ENCODE measurements around the gene IRX6.

The IRX6 gene

DNA sequence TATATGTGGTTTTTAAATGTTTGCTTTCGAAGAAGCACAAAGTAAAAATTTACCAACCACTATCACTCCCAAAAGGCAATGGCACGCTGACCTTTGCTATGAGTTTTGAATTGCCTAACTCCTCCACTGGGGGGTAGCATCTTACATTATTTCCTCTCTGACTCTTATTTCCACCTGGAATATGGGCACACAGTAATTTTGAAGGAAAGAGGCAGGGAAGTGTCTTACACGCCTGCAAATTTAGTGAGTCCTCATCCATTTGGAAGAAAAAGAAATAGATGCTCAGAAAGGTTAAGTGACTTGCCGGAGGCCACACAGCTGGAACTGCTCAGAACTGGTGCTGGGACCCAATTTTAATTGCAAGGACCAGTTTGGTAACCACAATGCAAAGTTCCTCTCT lies 29.9 kb upstream of the IRX6 start:
- no peak overlapping the region for H3K4me3 ChIP-seq (ENCODE audit: low read depth, low read length)
- TF ChIP-seq, protein P1, sequence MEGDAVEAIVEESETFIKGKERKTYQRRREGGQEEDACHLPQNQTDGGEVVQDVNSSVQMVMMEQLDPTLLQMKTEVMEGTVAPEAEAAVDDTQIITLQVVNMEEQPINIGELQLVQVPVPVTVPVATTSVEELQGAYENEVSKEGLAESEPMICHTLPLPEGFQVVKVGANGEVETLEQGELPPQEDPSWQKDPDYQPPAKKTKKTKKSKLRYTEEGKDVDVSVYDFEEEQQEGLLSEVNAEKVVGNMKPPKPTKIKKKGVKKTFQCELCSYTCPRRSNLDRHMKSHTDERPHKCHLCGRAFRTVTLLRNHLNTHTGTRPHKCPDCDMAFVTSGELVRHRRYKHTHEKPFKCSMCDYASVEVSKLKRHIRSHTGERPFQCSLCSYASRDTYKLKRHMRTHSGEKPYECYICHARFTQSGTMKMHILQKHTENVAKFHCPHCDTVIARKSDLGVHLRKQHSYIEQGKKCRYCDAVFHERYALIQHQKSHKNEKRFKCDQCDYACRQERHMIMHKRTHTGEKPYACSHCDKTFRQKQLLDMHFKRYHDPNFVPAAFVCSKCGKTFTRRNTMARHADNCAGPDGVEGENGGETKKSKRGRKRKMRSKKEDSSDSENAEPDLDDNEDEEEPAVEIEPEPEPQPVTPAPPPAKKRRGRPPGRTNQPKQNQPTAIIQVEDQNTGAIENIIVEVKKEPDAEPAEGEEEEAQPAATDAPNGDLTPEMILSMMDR (IDR thresholded peaks at IDR 0.05; ENCODE audit: low read depth, low read length), result no peak

GRCh38 chr16:55294931-55295342 lies 29.1 kb upstream of the IRX6 start:
- TF ChIP-seq, protein P1 (IDR thresholded peaks at IDR 0.05; ENCODE audit: low read depth, low read length), result no peak
- H3K4me3 ChIP-seq (ENCODE audit: low read depth, low read length), result no peak overlapping the region

GRCh38 chr16:55297062-55297909 lies 26.7 kb upstream of the IRX6 start:
- TF ChIP-seq, protein P1 (IDR thresholded peaks at IDR 0.05; ENCODE audit: low read depth, low read length), result no peak
- no peak overlapping the region for H3K4me3 ChIP-seq (ENCODE audit: low read depth, low read length)

- TF ChIP-seq, protein P1 (IDR thresholded peaks at IDR 0.05; ENCODE audit: low read depth, low read length), result no peak
- H3K4me3 ChIP-seq (ENCODE audit: low read depth, low read length), result no peak overlapping the region
Measured at GRCh38 chr16:55297910-55298479, 26.0 kb upstream of the IRX6 start.

DNA sequence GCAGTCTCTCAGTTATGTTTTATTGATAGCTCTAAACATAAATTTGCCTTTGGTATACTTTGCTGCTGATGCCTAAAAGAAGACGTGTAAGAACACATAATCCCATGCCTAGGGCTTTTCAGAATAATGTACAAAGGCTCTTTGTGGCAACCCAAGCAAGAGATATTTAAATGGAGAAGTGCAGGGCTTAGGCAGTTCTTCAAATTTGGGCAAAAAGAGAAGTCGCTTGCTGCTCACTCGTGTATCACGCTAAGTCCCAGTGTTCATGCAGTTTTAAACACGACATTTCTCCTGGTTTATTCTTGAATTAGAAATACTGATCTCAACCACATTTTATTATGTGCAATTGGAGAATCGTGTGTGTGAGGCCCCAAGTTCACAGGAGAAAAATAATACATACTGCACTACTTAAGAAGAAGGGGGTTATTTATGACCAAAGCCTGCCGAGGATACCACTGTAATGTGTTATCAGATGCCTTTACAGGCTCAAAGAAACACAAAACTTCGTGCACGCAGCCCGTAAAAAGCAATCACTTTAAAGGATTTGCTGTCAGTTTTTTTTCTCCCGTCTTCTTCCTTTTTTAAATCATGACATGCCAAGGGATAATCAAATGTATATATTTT lies 22.5 kb upstream of the IRX6 start:
- TF ChIP-seq, protein P1 (IDR thresholded peaks at IDR 0.05; ENCODE audit: low read depth, low read length), result no peak
- H3K4me3 ChIP-seq (ENCODE audit: low read depth, low read length), result no peak overlapping the region

GRCh38 chr16:55302635-55303034 lies 21.4 kb upstream of the IRX6 start:
- no peak overlapping the region for H3K4me3 ChIP-seq (ENCODE audit: low read depth, low read length)
- TF ChIP-seq, protein P1 (IDR thresholded peaks at IDR 0.05; ENCODE audit: low read depth, low read length), result no peak

- no peak overlapping the region for H3K4me3 ChIP-seq (ENCODE audit: low read depth, low read length)
- TF ChIP-seq, protein P1 (IDR thresholded peaks at IDR 0.05; ENCODE audit: low read depth, low read length), result no peak
Measured at GRCh38 chr16:55308973-55309372, 15.0 kb upstream of the IRX6 start.
